ENCODE measurements around the gene SNTB2. TPM values are rescaled to one million over a fixed set of nuclear protein-coding genes. Genes with fewer than 3 reads are reported as not detected.
A peak's percentile ranks its signal among the peaks of the same experiment; 100 is the strongest.

SNTB2 gene
- total and polyA plus RNA-seq, 7 experiments from 2014 or later = 3.0 to 16.4 (median 11.2) TPM

- intact Hi-C loops (cut with micrococcal nuclease) = no loop called here
- H3K9me3 Mint-ChIP-seq = no peaks in the 10 kb centered on the region
- peaks cover 0 to 4% (median 0%) of the 10 kb centered on the region in 7 donors for H3K4me1 Mint-ChIP-seq
- peaks cover 0 to 12% (median 10%) of the 10 kb centered on the region in 5 donors for H3K36me3 Mint-ChIP-seq
- H3K4me3 ChIP-seq (ENCODE audit: low read length) = no peak overlapping the region
- peaks cover 0 to 5% (median 0%) of the 10 kb centered on the region in 3 experiments for H3K36me3 ChIP-seq (ENCODE audit: control insufficient read depth in 2 of 3, insufficient read depth in 3 of 3, low read length in 3 of 3)
- no peaks in the 10 kb centered on the region for H3K4me1 ChIP-seq (ENCODE audit: control insufficient read depth in 2 of 2, insufficient read depth in 2 of 2, low read length in 2 of 2)
- H3K27me3 ChIP-seq (ENCODE audit: control insufficient read depth in 2 of 2, insufficient read depth in 2 of 2, low read length in 2 of 2) = no peaks in the 10 kb centered on the region
- no peaks in the 10 kb centered on the region for H3K9me3 ChIP-seq (ENCODE audit: control insufficient read depth in 2 of 3, low read length in 3 of 3)
- H3K27ac Mint-ChIP-seq = no peak overlapping the region
- POLR2A ChIA-PET = no interaction called here
- H3K27ac ChIP-seq (ENCODE audit: low read depth, low read length) = no peak overlapping the region
- no peak overlapping the region for H3K4me3 Mint-ChIP-seq
- CTCF ChIA-PET = no interaction called here
- ATAC-seq (no peak), DNase-seq (no peak)
- H3K27me3 Mint-ChIP-seq = no peaks in the 10 kb centered on the region
These were observed 79.5 kb downstream of the SNTB2 start for GRCh38 chr16:69266334-69267063.

GRCh38 chr16:69267633-69268032 lies 80.7 kb downstream of the SNTB2 start:
- POLR2A ChIA-PET = no interaction called here
- Mint-ChIP-seq H3K4me1 (peaks cover 0 to 4% (median 0%) of the 10 kb centered on the region in 7 donors), H3K27me3 (no peaks in the 10 kb centered on the region), H3K27ac (peak overlapping the region in 1 of 9 donors; percentile 65), H3K4me3 (no peak overlapping the region), H3K36me3 (peaks cover 0 to 15% (median 10%) of the 10 kb centered on the region in 5 donors), H3K9me3 (no peaks in the 10 kb centered on the region)
- Histone ChIP-seq H3K9me3 (ENCODE audit: control insufficient read depth in 2 of 3, low read length in 3 of 3) (no peaks in the 10 kb centered on the region), H3K36me3 (ENCODE audit: control insufficient read depth in 2 of 3, insufficient read depth in 3 of 3, low read length in 3 of 3) (peaks cover 0 to 5% (median 5%) of the 10 kb centered on the region in 3 experiments), H3K4me3 (ENCODE audit: low read length) (no peak overlapping the region), H3K4me1 (ENCODE audit: control insufficient read depth in 2 of 2, insufficient read depth in 2 of 2, low read length in 2 of 2) (no peaks in the 10 kb centered on the region), H3K27ac (ENCODE audit: low read depth, low read length) (no peak overlapping the region), H3K27me3 (ENCODE audit: control insufficient read depth in 2 of 2, insufficient read depth in 2 of 2, low read length in 2 of 2) (no peaks in the 10 kb centered on the region)
- DNase-seq = no peak
- intact Hi-C loops (cut with micrococcal nuclease) = no loop called here
- CTCF ChIA-PET = interaction anchor here (0.7 to 1.0 kb wide), 2 partner anchors 117 to 606 kb away, joined by 3 read pairs; no protein-coding TSS in a partner anchor
- no peak for ATAC-seq

- Mint-ChIP-seq H3K27ac (no peak overlapping the region), H3K9me3 (no peaks in the 10 kb centered on the region), H3K27me3 (no peaks in the 10 kb centered on the region), H3K36me3 (peaks cover 0 to 14% (median 7%) of the 10 kb centered on the region in 5 donors), H3K4me3 (no peak overlapping the region), H3K4me1 (peaks cover 0 to 4% (median 0%) of the 10 kb centered on the region in 7 donors)
- intact Hi-C loops (cut with micrococcal nuclease) = no loop called here
- Histone ChIP-seq H3K9me3 (ENCODE audit: control insufficient read depth in 2 of 3, low read length in 3 of 3) (no peaks in the 10 kb centered on the region), H3K36me3 (ENCODE audit: control insufficient read depth in 2 of 3, insufficient read depth in 3 of 3, low read length in 3 of 3) (peaks cover 0 to 5% (median 5%) of the 10 kb centered on the region in 3 experiments), H3K27me3 (ENCODE audit: control insufficient read depth in 2 of 2, insufficient read depth in 2 of 2, low read length in 2 of 2) (no peaks in the 10 kb centered on the region), H3K27ac (ENCODE audit: low read depth, low read length) (no peak overlapping the region), H3K4me3 (ENCODE audit: low read length) (no peak overlapping the region), H3K4me1 (ENCODE audit: control insufficient read depth in 2 of 2, insufficient read depth in 2 of 2, low read length in 2 of 2) (no peaks in the 10 kb centered on the region)
- no peak for ATAC-seq
- ChIA-PET CTCF (no interaction called here), POLR2A (interaction anchor here (0.6 kb wide), 1 partner anchor 49 kb away, joined by 3 read pairs; no protein-coding TSS in a partner anchor)
- DNase-seq = no peak
These were observed 83.4 kb downstream of the SNTB2 start for GRCh38 chr16:69270395-69270794.

- Mint-ChIP-seq H3K4me3 (no peak overlapping the region), H3K9me3 (no peaks in the 10 kb centered on the region), H3K4me1 (peaks cover 0 to 4% (median 0%) of the 10 kb centered on the region in 7 donors), H3K27ac (no peak overlapping the region), H3K27me3 (no peaks in the 10 kb centered on the region), H3K36me3 (peaks cover 0 to 14% (median 7%) of the 10 kb centered on the region in 5 donors)
- H3K27ac ChIP-seq (ENCODE audit: low read depth, low read length) = no peak overlapping the region
- ChIA-PET POLR2A (no interaction called here), CTCF (no interaction called here)
- ATAC-seq = no peak
- peaks cover 0 to 5% (median 5%) of the 10 kb centered on the region in 3 experiments for H3K36me3 ChIP-seq (ENCODE audit: control insufficient read depth in 2 of 3, insufficient read depth in 3 of 3, low read length in 3 of 3)
- DNase-seq = no peak
- H3K9me3 ChIP-seq (ENCODE audit: control insufficient read depth in 2 of 3, low read length in 3 of 3) = no peaks in the 10 kb centered on the region
- H3K4me1 ChIP-seq (ENCODE audit: control insufficient read depth in 2 of 2, insufficient read depth in 2 of 2, low read length in 2 of 2) = no peaks in the 10 kb centered on the region
- H3K4me3 ChIP-seq (ENCODE audit: low read length) = no peak overlapping the region
- intact Hi-C loops (cut with micrococcal nuclease) = no loop called here
- H3K27me3 ChIP-seq (ENCODE audit: control insufficient read depth in 2 of 2, insufficient read depth in 2 of 2, low read length in 2 of 2) = no peaks in the 10 kb centered on the region
These were observed 83.9 kb downstream of the SNTB2 start for GRCh38 chr16:69270831-69271230.

GRCh38 chr16:69273009-69273408 lies 86.0 kb downstream of the SNTB2 start:
- H3K4me1 ChIP-seq (ENCODE audit: control insufficient read depth in 2 of 2, insufficient read depth in 2 of 2, low read length in 2 of 2) = no peaks in the 10 kb centered on the region
- Mint-ChIP-seq H3K27me3 (no peaks in the 10 kb centered on the region), H3K9me3 (no peaks in the 10 kb centered on the region), H3K4me1 (peaks cover 0 to 4% (median 0%) of the 10 kb centered on the region in 7 donors), H3K4me3 (no peak overlapping the region), H3K36me3 (peaks cover 0 to 12% (median 7%) of the 10 kb centered on the region in 5 donors), H3K27ac (no peak overlapping the region)
- H3K36me3 ChIP-seq (ENCODE audit: control insufficient read depth in 2 of 3, insufficient read depth in 3 of 3, low read length in 3 of 3) = peaks cover 0 to 5% (median 5%) of the 10 kb centered on the region in 3 experiments
- H3K27ac ChIP-seq (ENCODE audit: low read depth, low read length) = no peak overlapping the region
- ChIA-PET CTCF (no interaction called here), POLR2A (no interaction called here)
- no peaks in the 10 kb centered on the region for H3K27me3 ChIP-seq (ENCODE audit: control insufficient read depth in 2 of 2, insufficient read depth in 2 of 2, low read length in 2 of 2)
- DNase-seq = no peak
- no peaks in the 10 kb centered on the region for H3K9me3 ChIP-seq (ENCODE audit: control insufficient read depth in 2 of 3, low read length in 3 of 3)
- intact Hi-C loops (cut with micrococcal nuclease) = no loop called here
- H3K4me3 ChIP-seq (ENCODE audit: low read length) = no peak overlapping the region
- ATAC-seq = no peak

GRCh38 chr16:69274699-69275235 lies 87.8 kb downstream of the SNTB2 start:
- no peak for DNase-seq
- Histone ChIP-seq H3K27ac (ENCODE audit: low read depth, low read length) (no peak overlapping the region), H3K36me3 (ENCODE audit: control insufficient read depth in 2 of 3, insufficient read depth in 3 of 3, low read length in 3 of 3) (peaks cover 0 to 5% (median 3%) of the 10 kb centered on the region in 3 experiments), H3K9me3 (ENCODE audit: control insufficient read depth in 2 of 3, low read length in 3 of 3) (no peaks in the 10 kb centered on the region), H3K4me1 (ENCODE audit: control insufficient read depth in 2 of 2, insufficient read depth in 2 of 2, low read length in 2 of 2) (no peaks in the 10 kb centered on the region), H3K27me3 (ENCODE audit: control insufficient read depth in 2 of 2, insufficient read depth in 2 of 2, low read length in 2 of 2) (no peaks in the 10 kb centered on the region), H3K4me3 (ENCODE audit: low read length) (no peak overlapping the region)
- H3K4me1 Mint-ChIP-seq = peaks cover 0 to 4% (median 0%) of the 10 kb centered on the region in 7 donors
- CTCF ChIA-PET = no interaction called here
- no peaks in the 10 kb centered on the region for H3K9me3 Mint-ChIP-seq
- peak overlapping the region in 1 of 9 donors; percentile 7 for H3K27ac Mint-ChIP-seq
- intact Hi-C loops (cut with micrococcal nuclease) = no loop called here
- no peak overlapping the region for H3K4me3 Mint-ChIP-seq
- peaks cover 0 to 12% (median 7%) of the 10 kb centered on the region in 5 donors for H3K36me3 Mint-ChIP-seq
- POLR2A ChIA-PET = no interaction called here
- H3K27me3 Mint-ChIP-seq = no peaks in the 10 kb centered on the region
- no peak for ATAC-seq

All from naive thymus-derived CD4-positive, alpha-beta T cell (primary cell).